NCI-H226 (cell line): Measurements from ENCODE around the gene SLC10A7.
"Not testable (repeated sequence)": the region's sequence is repeated elsewhere in the genome, so short reads cannot be mapped to it uniquely, and the experiment has no call there.

Source experiments
- DNase-seq: peaks from one replicate; pipeline ENCODE4 v3.0.0-alpha.2; 2015

The SLC10A7 gene

DNA sequence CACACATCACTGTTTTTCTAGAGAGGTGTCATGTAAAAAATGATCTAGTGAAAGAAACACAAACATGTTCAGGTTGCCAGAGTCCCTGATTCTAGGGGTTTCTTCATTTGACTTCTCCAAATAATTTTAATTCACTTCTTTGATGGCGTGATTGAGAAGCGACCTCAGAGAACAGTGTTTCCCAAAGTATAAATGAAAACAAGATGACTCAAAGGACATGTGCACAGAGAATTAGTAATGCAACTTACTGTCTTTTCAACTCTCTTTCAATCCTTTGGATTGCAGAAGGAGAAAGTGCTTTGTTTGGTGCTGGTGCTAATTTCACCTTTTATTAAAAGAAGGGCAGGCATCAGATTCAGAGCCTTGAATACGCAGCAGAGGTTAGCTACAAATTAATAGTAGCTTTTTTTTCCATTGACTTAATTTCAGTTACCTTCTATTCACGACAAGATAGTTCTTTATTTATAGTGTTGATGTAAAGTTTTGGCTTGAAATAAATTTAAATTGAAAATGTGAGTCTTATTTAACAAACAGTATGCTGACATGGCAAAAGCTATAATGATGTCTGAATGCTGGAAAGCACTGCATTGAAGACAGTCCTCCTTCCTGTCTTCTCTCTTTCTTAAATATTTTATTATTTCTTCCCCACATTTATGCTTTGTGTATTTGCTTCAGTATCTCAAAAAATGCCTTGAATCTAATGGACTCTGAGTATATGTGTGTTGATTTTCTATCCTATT, 85.1 kb downstream of the SLC10A7 start:
- DNase-seq, result no peak

DNA sequence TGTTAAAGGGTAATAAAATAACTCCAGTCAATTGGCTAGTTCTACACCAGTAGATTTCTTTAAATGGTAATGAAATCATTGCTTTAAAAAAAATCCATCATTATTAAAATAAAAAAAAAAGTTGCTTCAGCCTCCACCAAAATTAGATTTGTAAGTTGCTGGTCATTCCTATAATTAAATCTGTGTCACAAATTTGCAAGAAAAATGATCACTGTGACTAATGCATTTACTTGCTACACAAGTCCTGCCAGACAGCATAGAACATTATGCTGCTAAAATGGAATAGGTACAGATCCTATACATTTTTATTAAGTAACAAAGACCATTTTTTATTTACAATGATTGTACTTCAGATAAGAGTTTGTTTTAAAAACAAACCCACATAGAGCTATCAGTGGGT, 85.8 kb downstream of the SLC10A7 start:
- no peak for DNase-seq

DNA sequence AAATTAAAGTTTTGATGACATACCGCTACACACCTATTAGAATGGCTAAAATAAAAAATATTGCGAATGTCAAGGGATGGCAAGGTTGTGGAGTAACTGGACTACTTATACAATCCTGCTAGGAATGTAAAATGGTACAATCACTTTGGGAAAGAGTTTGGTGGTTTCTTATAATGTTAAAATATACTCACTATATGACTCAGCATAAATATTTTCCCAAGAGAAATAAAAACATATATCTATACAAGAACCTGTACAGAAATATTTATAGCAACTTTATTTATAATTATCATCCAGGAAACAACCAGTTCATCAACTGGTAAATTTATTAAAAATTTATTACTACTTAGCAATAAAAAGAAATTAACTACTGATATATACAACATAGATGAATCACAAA, 89.7 kb downstream of the SLC10A7 start:
- DNase-seq, result no peak

DNA sequence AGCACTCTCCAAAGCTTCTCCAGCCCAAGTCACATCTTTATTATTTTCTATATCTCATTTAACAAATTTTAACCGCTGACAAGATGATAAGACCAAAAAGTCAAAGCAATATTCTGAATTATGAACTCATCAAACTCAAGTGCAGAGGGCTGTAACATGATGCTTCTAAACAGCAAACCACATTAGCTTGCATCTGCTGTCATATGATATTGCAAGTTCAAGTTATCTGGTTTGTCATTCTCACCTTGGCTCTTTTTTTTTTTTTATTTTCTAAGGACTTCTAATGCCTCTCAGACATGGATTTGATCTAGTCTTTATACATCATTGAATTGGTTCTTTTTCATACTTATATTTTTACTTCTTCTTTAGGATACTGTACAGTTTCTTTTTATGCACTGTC, 93.4 kb downstream of the SLC10A7 start:
- DNase-seq, result no peak

DNA sequence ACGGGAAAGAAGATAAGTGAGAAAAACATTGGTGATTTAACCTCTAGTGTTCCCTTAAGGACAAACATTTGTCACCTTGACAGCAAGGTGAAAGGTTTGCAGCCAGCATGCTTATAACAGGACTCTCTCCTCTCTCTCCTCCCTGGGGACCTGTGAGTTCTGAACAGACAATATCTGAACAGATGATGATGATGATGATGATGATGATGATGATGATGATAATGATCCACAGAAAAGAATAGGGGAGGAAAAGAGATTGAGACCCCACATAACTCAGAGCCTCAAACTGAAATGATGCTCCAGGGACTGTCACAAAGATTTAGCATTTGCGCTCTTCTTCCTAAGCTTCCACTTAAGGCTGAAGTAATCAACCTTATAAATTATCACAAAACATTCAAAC, 103.9 kb downstream of the SLC10A7 start:
- DNase-seq, result no peak

DNA sequence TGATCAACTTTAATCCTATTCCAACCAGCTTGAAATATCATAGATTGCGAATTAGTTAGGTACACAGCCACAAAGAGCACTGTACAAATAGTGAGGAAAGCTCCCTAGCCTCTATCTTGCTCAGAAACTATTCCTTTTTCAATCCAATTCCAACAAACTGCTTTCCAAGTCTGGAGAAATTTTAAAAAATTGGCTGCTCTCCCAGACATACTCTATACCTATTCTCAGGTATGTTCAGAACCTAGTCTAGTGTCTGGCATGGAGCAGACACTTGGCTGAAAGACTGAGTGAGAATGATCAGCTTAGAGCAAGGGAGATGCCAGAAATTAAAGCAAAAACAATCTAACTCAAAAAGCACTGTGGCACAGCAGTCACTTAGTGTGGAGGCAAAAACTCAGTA, 105.9 kb downstream of the SLC10A7 start:
- no peak for DNase-seq

DNA sequence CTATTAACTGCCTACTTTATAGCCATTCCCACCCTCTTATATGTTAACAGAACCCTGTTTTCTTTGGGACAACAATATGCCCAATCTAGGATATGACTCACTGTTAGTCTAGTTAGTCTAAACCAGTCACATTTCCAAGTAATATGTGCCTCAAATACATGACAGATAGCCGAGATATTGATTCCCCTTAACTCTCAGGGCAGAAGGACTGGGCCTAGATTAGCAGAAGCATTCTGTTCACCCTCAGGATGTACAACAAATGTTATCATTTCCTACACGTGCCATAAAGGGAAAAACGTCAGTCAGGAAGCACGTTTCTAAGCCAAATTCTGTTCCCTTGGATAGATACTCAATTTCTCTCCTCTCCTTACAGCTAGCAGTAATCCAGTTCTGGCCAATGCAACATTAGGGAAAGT, 114.1 kb downstream of the SLC10A7 start:
- DNase-seq, result no peak

DNA sequence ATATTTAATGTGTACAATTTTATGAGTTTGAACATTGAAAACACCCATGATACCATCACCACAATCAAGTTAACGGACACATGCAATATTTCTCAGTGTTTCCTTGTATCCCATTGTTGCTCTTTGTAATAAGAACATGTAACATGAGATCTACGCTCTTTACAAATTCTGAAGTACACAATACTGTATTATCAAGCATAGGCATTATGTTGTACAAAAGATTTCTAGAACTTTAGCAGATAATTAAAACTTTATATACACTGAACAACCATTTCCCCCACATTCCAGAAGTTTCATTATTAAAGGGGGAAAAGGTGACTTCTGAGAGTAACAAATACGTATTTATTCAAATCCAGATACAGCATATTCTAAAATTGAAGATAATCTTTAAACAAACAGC, 114.5 kb downstream of the SLC10A7 start:
- no peak for DNase-seq

DNA sequence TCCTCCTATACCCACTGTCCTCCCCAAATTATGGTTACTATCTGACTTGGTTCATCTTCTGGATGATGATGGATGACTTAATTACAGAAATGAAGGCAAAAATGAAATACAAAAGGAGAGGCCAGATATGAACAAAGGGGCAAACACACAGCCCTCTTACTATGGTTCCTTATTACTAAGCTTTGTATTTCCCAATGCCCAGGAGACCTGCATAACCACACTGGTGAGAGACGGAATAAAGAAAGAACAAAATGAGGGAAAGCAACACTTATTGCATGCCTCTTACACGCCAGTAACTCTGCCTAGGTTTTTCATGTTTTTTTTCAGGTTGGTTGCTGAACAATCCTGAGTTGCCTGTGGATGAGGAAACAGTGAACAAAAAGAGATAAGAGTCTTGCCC, 120.5 kb downstream of the SLC10A7 start:
- no peak for DNase-seq

DNA sequence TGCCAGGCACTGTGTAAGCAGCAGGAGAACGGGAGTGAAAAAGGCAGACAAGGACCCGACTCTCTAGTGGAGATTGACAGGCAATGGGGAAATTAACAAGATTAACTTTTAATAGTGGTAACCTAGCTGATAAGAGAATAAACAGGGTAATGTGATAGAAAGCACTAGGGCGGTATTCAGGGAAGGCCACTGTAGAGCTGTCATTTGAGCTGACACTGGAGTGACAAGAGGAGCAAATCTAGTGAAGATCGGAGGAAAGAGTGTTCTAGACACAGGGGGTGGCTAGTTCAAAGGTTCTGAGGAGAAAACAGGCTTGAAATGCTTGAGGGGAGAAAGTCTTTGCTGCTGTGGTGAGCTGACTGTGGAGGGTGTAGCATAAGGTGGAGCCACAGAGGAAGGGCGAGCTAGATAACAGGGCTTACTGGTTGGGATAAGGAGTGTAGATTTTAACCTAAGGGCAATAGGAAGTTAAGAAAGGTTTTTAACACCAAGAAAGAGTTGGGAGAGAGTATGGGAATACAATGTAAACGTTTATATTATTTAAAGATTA, 122.8 kb downstream of the SLC10A7 start:
- DNase-seq, result peak; percentile 42

DNA sequence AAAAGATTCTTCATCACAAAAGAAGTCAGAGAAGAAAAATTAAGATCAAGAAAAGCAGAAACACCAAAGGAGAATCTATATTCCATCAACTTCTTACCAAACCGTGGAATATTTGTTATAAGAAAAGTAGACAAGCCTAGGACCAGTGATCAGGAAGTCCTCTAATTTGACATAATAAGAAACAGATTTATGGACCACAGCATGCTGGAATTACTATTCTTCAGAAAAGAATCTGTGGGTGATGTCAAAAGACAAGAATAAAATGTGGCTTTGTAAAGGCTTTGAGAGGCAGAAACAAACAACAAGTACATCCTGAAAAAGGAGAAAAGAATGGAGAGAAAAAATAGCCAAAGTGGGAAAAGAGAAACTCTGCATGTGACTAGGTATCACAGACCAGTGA, 123.3 kb downstream of the SLC10A7 start:
- DNase-seq, result no peak

DNA sequence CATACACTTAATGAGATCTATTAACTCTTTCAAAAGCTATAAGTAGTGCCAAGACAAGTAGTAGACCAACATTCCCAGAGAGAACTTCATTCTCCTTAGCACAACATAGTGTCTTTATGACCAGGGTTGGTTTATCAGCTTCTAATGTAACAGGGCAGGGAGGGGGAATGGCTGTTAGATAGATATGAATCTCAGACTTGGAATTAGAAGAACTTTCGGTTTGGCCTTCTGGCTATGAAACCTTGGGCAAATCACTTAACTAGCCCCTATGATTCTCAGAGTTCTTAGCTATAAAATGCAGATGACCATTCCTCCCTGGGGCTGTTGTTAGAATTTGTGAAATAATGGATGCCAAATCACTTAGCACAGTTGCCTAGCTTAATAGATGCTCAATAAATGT, 132.2 kb downstream of the SLC10A7 start:
- DNase-seq, result no peak

DNA sequence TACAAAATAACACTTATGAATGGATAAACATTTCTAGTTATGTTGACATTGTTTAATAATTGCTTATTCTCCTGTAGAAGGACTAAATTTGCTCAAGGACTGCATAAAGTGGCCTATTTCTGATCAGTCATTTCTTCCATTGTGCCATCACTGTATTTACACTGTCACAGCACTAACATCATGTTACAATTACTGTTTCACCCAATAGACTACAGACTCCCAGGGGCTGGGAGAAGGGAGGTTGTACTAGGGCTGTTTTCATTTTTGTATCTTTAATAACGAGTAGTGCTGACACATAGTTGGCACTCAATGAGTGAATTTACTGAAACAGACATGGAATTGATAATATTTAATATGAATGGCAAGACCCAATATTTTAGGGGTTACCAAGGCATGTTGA, 139.5 kb downstream of the SLC10A7 start:
- DNase-seq, result no peak

DNA sequence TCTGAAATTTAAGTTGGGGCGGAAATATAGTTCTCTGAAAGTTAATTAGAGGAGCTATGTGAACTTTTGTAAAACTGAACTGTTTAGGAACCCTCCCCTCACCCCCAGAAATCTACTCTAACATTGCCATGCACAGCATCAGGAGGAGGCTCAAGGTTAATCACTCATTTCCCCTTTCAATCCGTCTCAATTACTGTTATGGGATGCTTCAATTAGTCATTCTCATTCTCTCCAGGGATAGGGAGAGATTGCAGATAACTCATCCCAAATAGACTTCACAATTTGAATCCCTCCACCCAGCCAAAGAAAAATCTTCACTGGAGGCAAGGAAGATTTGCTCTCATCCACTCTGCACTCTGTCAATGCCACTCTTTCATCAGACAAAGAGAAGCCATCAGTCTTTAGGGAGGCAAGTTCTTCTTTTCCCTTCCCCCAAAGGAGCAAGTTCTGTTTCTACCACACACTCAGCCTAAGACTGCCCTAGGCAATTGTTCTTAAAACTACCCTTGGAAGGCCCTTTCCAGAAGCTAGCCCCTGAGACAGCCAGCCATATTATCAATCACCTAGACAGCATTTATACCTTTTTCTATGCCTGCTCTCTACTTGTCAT, 140.4 kb downstream of the SLC10A7 start:
- no peak for DNase-seq

DNA sequence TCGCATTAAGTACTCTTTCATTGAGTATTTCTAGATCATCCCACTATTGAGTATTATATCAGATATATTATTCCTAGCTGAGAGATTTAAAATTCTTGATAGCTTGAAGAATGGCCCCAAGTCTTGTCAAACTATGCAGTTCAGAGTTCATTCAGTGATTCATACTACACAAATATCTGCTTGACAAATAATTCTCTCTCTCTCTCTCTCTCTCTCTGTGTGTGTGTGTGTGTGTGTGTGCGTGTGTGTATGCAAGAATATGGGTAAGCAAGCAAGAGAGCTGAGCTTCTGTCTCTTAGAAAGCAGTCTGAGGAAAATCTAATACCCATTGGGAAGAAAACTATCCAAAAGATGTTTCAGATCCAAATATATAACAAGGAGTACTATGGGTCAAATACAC, 142.0 kb downstream of the SLC10A7 start:
- peak; percentile 24 for DNase-seq

DNA sequence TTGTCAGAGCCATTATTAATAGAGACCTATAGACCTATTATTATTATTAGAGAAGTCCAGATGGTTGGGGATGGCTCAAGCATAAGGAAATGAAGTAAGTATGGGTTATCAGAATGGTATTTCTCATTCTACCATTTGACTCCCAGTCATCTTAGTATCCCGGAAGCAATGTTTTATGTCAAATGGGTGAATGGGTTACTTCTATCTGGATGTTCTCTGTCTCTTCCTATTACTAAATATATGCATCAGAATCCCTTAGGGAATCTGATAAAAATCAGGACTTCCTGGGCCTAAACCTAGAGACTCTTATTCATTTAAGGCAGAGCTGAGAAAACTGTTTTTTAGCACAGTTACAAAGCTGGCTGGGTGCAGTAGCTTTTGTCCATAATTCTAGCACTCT, 149.9 kb downstream of the SLC10A7 start:
- DNase-seq, result peak; percentile 66

DNA sequence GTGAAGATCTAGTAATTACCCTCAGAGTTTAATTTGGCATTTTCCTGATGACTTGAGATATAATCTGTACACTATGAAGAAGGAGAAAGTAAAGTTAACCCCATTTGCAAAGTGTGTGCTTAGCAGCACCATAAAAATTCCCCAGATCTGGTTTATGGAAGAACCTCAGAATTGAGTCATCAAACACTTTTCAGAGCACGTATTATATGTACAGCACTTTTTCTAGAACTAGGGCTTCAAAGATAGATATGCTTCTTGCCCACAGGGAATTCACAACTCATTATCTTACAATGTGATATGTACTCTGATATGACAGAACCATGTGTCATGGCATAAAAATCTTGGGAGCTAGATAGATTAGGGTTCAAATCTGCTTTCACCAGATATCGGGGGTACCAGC, 150.9 kb downstream of the SLC10A7 start:
- DNase-seq, result peak; percentile 81

DNA sequence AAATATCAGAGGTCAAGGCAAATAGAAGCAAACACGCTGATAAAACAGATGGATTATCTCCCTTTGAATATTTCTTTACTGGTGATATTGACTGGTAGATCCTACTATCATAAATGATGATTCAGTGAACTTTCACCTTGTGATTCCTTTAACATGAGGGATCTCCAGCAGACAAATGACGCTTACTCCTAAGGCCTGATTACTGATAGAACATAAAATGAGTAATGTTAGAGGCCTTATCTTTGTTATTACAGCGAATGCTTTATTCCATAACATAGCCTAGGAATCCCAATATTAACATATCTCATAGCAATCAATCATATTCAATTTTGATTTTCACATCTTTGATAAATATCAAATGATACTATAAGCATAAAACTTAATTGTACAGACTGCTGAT, 152.3 kb downstream of the SLC10A7 start:
- peak; percentile 59 for DNase-seq

DNA sequence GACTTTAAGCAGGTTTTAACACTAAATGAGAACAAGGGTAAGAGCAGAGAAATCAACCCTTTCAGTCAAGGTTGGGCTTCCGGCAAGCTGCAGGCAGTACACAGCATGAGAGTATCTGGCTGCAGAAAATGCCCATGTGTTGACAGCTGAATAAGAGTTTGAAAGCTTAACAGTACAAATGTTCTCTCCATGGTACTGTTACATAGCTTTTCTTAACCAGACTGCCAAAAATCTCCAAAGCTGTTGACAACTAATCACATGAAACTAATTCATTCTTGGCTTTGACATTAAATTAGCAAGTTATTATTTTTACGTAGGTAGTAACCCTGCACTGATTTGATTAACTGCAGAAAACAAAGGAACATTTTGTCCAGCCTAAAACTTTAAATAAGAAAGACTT, 153.5 kb downstream of the SLC10A7 start:
- DNase-seq, result no peak

DNA sequence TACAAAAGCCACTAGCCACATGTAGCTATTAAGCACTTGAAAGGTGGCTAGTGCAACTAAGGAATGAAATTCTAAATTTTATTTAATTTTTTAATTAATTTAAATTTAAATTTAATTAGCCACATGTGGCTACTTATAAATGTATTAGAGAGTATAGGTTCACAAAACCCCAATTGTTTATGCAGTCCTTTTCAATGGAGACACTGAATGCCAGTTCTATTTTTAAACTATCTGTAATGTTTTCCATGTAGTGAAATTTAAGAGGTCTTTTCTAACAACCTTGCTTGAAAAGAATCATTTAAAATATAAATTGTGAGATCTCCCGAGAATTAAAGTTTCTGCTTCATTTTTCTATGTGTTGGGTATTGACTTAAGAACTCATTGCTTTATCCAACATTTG, 154.4 kb downstream of the SLC10A7 start:
- DNase-seq, result no peak

DNA sequence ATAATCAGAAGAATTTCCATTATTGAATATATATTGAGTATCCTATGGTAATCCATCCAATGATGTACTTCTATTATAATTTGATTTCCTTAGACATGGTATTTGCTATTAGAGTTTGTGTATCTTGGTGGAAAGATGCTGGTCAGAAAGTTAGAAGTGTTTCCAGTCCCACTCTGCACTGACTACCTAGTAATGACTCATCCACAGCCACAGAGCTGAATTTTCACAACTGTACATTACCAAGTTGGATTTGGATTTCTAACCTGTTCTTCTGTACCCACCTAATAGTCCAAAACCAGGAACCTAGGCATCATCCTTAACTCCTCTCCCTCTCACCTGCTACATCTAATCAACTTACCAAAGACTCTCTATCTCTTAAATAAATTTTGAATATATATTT, 162.0 kb downstream of the SLC10A7 start:
- DNase-seq, result no peak

DNA sequence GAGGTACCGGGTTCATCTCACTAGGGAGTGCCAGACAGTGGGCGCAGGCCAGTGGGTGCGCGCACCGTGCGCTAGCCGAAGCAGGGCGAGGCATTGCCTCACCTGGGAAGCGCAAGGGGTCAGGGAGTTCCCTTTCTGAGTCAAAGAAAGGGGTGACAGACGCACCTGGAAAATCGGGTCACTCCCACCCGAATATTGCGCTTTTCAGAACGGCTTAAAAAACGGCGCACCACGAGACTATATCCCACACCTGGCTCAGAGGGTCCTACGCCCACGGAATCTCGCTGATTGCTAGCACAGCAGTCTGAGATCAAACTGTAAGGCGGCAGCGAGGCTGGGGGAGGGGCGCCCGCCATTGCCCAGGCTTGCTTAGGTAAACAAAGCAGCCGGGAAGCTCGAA, 171.6 kb downstream of the SLC10A7 start:
- not testable (repeated sequence) for DNase-seq

DNA sequence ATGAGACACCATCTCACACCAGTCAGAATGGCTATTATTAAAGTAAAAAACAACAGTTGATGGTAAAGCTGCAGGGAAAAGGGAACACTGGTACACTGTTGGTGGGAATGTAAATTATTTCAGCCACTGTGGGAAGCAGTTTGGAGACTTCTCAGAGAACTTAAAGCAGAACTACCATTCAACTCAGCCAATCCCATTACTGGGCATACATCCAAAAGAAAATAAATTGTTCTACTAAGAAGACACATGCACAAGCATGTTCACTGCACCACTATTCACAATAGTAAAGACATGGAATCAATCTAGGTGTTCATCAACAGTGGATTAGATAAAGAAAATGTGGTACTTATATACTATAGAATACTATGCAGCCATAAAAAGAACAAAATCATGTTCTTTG, 172.4 kb downstream of the SLC10A7 start:
- no peak for DNase-seq

DNA sequence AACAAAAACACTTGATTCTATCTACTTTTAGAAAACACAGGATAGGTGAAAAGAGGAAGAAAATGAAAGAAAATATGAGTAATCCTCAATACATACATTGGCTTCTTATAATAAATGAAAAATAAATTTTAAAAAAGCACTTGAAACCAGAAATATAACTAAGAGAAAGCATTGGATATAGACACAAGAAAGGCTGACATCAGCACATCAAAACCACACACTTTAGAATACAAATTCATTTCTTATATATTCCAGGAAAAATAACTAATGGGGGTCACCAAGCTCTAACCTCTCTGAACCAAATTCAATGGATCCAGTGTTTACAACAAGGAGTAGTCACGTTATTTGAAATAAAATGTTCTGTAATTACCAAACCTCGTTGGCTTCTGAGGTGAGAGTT, 173.9 kb downstream of the SLC10A7 start:
- DNase-seq, result no peak

DNA sequence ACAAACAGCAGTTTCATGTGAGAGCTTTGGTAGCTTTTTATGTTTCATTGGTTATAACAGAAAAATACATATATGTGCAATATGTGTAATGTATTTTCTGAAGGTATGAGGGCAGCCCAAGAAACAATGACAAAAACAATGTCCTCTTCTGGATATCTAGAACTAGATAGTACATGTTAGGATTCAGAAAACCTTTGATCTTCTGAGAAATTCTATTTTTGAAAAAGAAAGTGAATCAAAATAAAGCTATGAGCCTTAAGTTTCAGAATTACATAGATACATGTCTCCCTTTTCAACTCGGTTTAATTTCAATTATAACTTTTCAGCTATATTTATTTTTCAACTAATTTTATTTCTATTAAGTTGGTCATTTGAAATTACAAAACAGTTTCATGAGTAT, 175.5 kb downstream of the SLC10A7 start:
- no peak for DNase-seq
